ENCODE measurements around the gene UCN3. TPM values are rescaled to one million over a fixed set of nuclear protein-coding genes. Genes with fewer than 3 reads are reported as not detected.

UCN3 gene
- total and polyA plus RNA-seq, 9 of the 15 experiments (the other 6 are each of a cell fraction or from before 2014, with no cell fraction given), result not detected

DNA sequence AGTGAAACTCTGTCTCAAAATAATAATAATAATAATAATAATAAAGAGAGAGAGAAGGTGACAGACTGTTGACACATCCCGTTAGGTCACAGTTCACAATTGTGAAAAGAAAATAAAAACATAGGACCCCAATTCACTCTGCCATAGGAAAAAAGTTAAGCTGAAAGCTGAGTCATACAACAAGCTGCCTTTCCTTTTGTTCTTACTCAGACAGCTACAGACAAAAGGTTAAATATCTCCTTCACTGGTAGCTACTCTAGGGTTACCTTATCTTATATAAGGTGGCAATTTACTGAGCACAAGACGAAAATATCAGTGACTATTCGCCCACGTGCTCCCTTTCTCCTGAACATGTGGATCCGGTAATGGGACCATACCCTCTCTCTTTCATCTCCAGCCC, 22.4 kb downstream of the UCN3 start (continued):
- no peak for TF ChIP-seq STAG1 (CRISPR knock-in tag; IDR thresholded peaks at IDR 0.05; ENCODE audit: borderline replicate concordance)
- no peak for TF ChIP-seq CHCHD3 (CRISPR knock-in tag; IDR thresholded peaks at IDR 0.05)

DNA sequence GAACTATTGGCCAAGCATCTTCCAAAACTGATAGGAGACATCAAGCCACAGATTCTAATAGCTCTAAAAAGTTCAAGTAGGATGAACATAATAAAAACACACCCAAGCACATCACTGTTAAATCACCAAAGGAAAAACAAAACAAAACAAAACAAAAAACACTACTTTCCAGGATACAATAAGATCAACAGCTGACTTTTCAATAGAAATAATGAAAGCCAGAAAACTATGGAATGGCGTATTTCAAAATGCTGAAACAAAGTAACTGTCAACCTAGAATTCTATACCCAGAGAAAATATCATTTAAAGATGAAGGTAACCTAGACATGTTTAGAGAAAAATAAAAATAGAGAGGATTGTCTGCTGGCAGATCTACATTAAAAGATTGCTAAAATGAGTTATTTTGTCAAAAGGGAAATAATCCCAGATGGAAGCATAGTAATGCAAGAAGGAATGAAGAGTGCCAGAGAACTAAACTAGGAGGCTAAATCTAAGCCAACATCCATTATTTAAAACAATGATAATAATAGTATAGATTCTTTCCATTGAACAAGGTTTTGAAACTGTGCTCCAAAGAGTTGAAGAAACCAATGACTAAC, 25.9 kb downstream of the UCN3 start:
- Histone ChIP-seq H3K27ac (ENCODE audit: extremely low read depth, low read depth, low read length) (no peak overlapping the region), H3K4me1 (replicated peaks in 1 of 2; ENCODE audit: control insufficient read depth in 2 of 2, insufficient read depth in 2 of 2, low read length in 2 of 2) (no peaks in the 10 kb centered on the region), H3K4me2 (ENCODE audit: insufficient read depth, low read length) (no peak overlapping the region), H3K27me3 (ENCODE audit: control insufficient read depth in 2 of 2, insufficient read depth in 2 of 2, low read length in 2 of 2) (no peaks in the 10 kb centered on the region), H3K36me3 (ENCODE audit: control insufficient read depth, insufficient read depth, low read length) (no peaks in the 10 kb centered on the region), H4K20me1 (replicated peaks; ENCODE audit: control insufficient read depth, insufficient read depth, low read length) (no peaks in the 10 kb centered on the region), H3K4me3 (no peak overlapping the region), H3K9me1 (ENCODE audit: control insufficient read depth, insufficient read depth, low read length) (no peaks in the 10 kb centered on the region), H3K9me3 (replicated peaks; ENCODE audit: control insufficient read depth, insufficient read depth, low read depth, low read length) (peaks cover 2% of the 10 kb centered on the region), H3K79me2 (ENCODE audit: control insufficient read depth, insufficient read depth, low read length) (no peaks in the 10 kb centered on the region), H2AFZ (ENCODE audit: low read depth, low read length) (no peak overlapping the region), H3K9ac (ENCODE audit: insufficient read depth in 1 of 2, low read depth in 2 of 2, low read length in 2 of 2) (no peak overlapping the region)
- ATAC-seq, result no peak
- no TSS peak for BruUV-seq (replicated peaks)
- 63% methylated on average over 1 of the region's 1 CpG for WGBS (ENCODE audit: insufficient coverage, low coverage, missing lambda C conversion rate)
- in situ Hi-C loops (cut with MboI) (no loop called here), intact Hi-C loops (cut with micrococcal nuclease) (no loop called here)
- CTCF ChIA-PET (ENCODE audit: low intra/inter-chr PET ratio), result no interaction called here
- POLR2A ChIA-PET, result interaction anchor here (0.6 to 1.3 kb wide), 3 partner anchors 8 to 499 kb away, joined by 3 to 5 read pairs (median 3); partner anchors contain the start of gene FBH1
- peak; percentile 32 for FAIRE-seq
- DNase-seq (ENCODE audit: extremely low read depth in 1 of 4, low spot score in 3 of 4), result no peak
- TF ChIP-seq, protein P1, sequence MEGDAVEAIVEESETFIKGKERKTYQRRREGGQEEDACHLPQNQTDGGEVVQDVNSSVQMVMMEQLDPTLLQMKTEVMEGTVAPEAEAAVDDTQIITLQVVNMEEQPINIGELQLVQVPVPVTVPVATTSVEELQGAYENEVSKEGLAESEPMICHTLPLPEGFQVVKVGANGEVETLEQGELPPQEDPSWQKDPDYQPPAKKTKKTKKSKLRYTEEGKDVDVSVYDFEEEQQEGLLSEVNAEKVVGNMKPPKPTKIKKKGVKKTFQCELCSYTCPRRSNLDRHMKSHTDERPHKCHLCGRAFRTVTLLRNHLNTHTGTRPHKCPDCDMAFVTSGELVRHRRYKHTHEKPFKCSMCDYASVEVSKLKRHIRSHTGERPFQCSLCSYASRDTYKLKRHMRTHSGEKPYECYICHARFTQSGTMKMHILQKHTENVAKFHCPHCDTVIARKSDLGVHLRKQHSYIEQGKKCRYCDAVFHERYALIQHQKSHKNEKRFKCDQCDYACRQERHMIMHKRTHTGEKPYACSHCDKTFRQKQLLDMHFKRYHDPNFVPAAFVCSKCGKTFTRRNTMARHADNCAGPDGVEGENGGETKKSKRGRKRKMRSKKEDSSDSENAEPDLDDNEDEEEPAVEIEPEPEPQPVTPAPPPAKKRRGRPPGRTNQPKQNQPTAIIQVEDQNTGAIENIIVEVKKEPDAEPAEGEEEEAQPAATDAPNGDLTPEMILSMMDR (IDR thresholded peaks at IDR 0.05 in 2 of 3, conservative IDR thresholded peaks at IDR 0.05 in 1 of 3; ENCODE audit: insufficient read depth in 2 of 3, low read depth in 1 of 3, low read length in 3 of 3), result no peak
- TF ChIP-seq, protein P2, sequence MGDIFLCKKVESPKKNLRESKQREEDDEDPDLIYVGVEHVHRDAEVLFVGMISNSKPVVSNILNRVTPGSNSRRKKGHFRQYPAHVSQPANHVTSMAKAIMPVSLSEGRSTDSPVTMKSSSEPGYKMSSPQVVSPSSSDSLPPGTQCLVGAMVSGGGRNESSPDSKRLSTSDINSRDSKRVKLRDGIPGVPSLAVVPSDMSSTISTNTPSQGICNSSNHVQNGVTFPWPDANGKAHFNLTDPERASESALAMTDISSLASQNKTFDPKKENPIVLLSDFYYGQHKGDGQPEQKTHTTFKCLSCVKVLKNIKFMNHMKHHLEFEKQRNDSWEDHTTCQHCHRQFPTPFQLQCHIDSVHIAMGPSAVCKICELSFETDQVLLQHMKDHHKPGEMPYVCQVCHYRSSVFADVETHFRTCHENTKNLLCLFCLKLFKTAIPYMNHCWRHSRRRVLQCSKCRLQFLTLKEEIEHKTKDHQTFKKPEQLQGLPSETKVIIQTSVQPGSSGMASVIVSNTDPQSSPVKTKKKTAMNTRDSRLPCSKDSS (IDR thresholded peaks at IDR 0.05; ENCODE audit: low read depth, partially characterized antibody), result peak; percentile 98
- TF ChIP-seq TRIM24 (IDR thresholded peaks at IDR 0.05), result peak; percentile 86 to 94
- peak; percentile 57; the same call in 1 of the 2 replicates for TF ChIP-seq EHMT2 (IDR thresholded peaks at IDR 0.05)
- peak in 1 of 2 experiments; percentile 92; a peak in 2 of 4 replicates for TF ChIP-seq HDAC1 (IDR thresholded peaks at IDR 0.05)
- TF ChIP-seq, protein P3, sequence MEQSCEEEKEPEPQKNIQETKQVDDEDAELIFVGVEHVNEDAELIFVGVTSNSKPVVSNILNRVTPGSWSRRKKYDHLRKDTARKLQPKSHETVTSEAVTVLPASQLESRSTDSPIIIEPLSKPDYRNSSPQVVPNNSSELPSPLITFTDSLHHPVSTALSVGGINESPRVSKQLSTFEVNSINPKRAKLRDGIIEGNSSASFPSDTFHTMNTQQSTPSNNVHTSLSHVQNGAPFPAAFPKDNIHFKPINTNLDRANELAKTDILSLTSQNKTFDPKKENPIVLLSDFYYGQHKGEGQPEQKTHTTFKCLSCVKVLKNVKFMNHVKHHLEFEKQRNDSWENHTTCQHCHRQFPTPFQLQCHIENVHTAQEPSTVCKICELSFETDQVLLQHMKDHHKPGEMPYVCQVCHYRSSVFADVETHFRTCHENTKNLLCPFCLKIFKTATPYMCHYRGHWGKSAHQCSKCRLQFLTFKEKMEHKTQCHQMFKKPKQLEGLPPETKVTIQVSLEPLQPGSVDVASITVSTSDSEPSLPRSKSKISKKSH (CRISPR knock-in tag; IDR thresholded peaks at IDR 0.05), result peak; percentile 16; the same call in 1 of the 2 replicates
- peak; percentile 69; the same call in 1 of the 2 replicates for TF ChIP-seq MIER1 (IDR thresholded peaks at IDR 0.05; ENCODE audit: low read depth)
- TF ChIP-seq CBX1 (IDR thresholded peaks at IDR 0.05; ENCODE audit: low read depth), result peak; percentile 36; the same call in 1 of the 2 replicates
- TF ChIP-seq NBN (IDR thresholded peaks at IDR 0.05; ENCODE audit: low read depth), result peak; percentile 86
- peak; percentile 100 for TF ChIP-seq TRIM28 (IDR thresholded peaks at IDR 0.05)
- peak; percentile 69 for TF ChIP-seq MYBL2 (IDR thresholded peaks at IDR 0.05; ENCODE audit: low read depth)
- TF ChIP-seq MYBL2 (CRISPR knock-in tag; IDR thresholded peaks at IDR 0.05; ENCODE audit: borderline replicate concordance), result no peak
- TF ChIP-seq JUN (IDR thresholded peaks at IDR 0.05; ENCODE audit: borderline replicate concordance, low read depth, low read length), result peak; percentile 49; the same call in 1 of the 2 replicates
- no peak for TF ChIP-seq JUN (CRISPR knock-in tag; IDR thresholded peaks at IDR 0.05; ENCODE audit: borderline replicate concordance)
- TF ChIP-seq RCOR1 (IDR thresholded peaks at IDR 0.05; ENCODE audit: borderline replicate concordance in 1 of 2, low read depth in 2 of 2, low read length in 2 of 2), result no peak
